ENCODE results near the gene TSHR.
"Not testable (repeated sequence)": the region's sequence is repeated elsewhere in the genome, so short reads cannot be mapped to it uniquely, and the experiment has no call there.

Gene TSHR

GRCh38 chr14:80992580-80992979 lies 37.2 kb downstream of the TSHR start:
- Mint-ChIP-seq H3K4me3 (no peak overlapping the region), H3K27ac (no peak overlapping the region), H3K36me3 (no peaks in the 10 kb centered on the region), H3K9me3 (no peaks in the 10 kb centered on the region), H3K4me1 (peaks cover 0 to 6% of the 10 kb centered on the region in 2 donors), H3K27me3 (peaks cover 17 to 29% of the 10 kb centered on the region in 2 donors)
- ATAC-seq (replicated peaks) (no peak), DNase-seq (no peak)

DNA sequence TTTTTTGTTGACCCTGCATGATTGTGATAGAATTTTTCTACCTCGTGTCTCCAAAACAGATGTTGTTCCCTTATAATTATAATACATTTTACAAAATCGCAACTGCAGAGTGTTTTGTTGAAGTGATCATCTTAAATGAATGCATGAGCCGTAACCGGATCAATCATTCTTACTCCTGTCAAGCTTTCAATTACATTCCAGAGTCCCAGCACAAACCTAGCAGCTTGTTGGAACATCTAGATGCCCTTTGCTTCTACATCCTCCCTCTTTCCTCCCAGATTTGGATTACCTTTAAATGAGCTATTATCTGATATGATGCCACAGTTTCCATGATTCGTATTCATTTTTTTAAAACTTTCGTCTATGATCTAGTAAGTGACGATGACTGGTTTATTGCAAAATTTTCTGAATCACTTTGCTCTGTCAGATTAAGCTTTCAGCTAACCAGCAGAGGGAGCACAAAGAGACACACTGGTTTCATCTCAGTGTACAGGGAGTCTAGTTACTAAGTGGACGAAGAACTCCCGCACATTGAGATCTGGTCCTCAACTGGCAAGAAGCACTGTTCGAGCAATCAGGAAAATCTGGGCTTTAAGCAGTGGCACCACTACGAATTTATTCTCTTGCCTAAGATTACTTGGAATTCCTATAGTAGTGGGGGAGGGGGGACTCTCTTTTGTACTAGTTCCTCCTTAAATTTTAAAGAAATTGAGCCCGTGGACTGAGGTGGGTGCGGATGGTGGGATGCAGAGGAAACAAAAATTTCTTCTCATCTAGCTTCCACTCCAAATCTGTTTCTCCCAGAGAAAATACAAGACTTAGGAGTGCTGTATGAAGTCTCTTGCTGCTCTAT lies 40.9 kb downstream of the TSHR start:
- DNase-seq (no peak), ATAC-seq (replicated peaks) (peak; percentile 82 to 91)
- peaks cover 19 to 36% of the 10 kb centered on the region in 2 donors for H3K27me3 Mint-ChIP-seq
- H3K4me3 Mint-ChIP-seq, result no peak overlapping the region
- H3K4me1 Mint-ChIP-seq, result peaks cover 0 to 6% of the 10 kb centered on the region in 2 donors
- H3K27ac Mint-ChIP-seq, result no peak overlapping the region
- H3K9me3 Mint-ChIP-seq, result no peaks in the 10 kb centered on the region
- H3K36me3 Mint-ChIP-seq, result no peaks in the 10 kb centered on the region

- H3K4me3 Mint-ChIP-seq, result no peak overlapping the region
- no peaks in the 10 kb centered on the region for H3K36me3 Mint-ChIP-seq
- peaks cover 10 to 27% of the 10 kb centered on the region in 2 donors for H3K27me3 Mint-ChIP-seq
- DNase-seq (no peak), ATAC-seq (replicated peaks) (no peak)
- peaks cover 0 to 3% of the 10 kb centered on the region in 2 donors for H3K4me1 Mint-ChIP-seq
- H3K9me3 Mint-ChIP-seq, result no peaks in the 10 kb centered on the region
- no peak overlapping the region for H3K27ac Mint-ChIP-seq
These were observed 46.0 kb downstream of the TSHR start for GRCh38 chr14:81001447-81001846.

GRCh38 chr14:81004575-81004974 lies 49.2 kb downstream of the TSHR start:
- Mint-ChIP-seq H3K9me3 (no peaks in the 10 kb centered on the region), H3K27me3 (peaks cover 10 to 18% of the 10 kb centered on the region in 2 donors)

DNA sequence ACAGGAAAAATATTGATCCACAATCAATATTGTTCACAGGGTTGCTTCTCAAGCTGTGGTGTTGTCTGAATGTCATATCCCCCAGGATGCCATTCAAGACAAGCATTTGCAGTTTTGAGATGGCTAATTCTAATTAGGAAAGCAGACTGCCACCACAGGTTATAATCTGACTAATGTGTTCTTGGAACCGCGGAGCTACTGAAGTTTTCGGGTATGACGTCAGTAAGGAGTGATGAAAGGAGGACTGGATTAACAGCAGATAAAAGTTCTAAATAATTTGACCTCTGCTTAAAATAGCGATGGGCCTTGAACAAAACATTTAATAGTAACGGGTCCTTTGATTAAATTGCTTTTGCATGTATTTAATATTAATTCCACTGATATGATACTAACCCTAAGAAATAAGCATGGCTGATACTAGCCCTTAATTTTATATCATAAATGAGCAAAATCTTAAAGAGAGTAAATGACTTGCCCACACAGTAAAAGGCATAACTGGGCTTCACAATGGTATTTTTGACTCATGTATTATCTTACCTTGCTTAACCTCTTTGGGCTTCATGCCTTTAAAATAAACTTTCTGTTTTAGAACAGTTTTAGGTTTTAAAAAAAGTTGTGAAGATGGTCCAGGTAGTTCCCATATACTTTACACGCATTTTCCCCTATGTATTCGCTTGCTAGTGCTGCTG lies 50.3 kb downstream of the TSHR start:
- no peaks in the 10 kb centered on the region for H3K9me3 Mint-ChIP-seq
- peaks cover 6 to 13% of the 10 kb centered on the region in 2 donors for H3K27me3 Mint-ChIP-seq
- no peak overlapping the region for H3K27ac Mint-ChIP-seq
- ATAC-seq (replicated peaks), result no peak
- no peak overlapping the region for H3K4me3 Mint-ChIP-seq
- H3K4me1 Mint-ChIP-seq, result no peaks in the 10 kb centered on the region
- no peak for DNase-seq
- H3K36me3 Mint-ChIP-seq, result no peaks in the 10 kb centered on the region

More at GRCh38 chr14:81004575-81004974, 49.2 kb downstream of the TSHR start:
- Mint-ChIP-seq H3K36me3 (no peaks in the 10 kb centered on the region), H3K4me1 (no peaks in the 10 kb centered on the region), H3K4me3 (no peak overlapping the region), H3K27ac (no peak overlapping the region)
- no peak for ATAC-seq (replicated peaks)
- DNase-seq, result no peak

DNA sequence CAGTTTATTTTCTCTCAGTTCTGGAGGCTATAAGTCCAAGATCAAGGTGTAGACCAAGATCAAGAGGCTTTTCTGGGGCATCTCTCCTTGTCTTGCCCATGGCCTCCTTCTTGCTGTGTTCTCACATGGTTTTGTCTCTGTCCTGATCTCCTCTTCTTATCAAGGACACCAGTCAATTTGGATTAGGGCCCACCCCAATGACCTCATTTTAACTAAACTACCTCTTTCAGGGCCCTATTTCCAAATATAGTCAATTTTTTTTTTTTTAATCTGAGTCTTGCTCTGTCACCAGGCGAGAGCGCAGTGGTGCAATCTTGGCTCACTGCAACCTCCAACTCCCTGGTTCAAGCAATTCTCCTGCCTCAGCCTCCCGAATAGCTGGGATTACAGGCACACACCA lies 50.8 kb downstream of the TSHR start:
- no peaks in the 10 kb centered on the region for H3K36me3 Mint-ChIP-seq
- ATAC-seq (replicated peaks), result no peak
- peaks cover 4 to 8% of the 10 kb centered on the region in 2 donors for H3K27me3 Mint-ChIP-seq
- DNase-seq, result no peak
- no peaks in the 10 kb centered on the region for H3K9me3 Mint-ChIP-seq
- H3K4me1 Mint-ChIP-seq, result no peaks in the 10 kb centered on the region
- no peak overlapping the region for H3K4me3 Mint-ChIP-seq
- H3K27ac Mint-ChIP-seq, result no peak overlapping the region

GRCh38 chr14:81007131-81007530 lies 51.7 kb downstream of the TSHR start:
- Mint-ChIP-seq H3K9me3 (no peaks in the 10 kb centered on the region), H3K4me1 (no peaks in the 10 kb centered on the region), H3K36me3 (no peaks in the 10 kb centered on the region), H3K27me3 (no peaks in the 10 kb centered on the region), H3K4me3 (no peak overlapping the region), H3K27ac (no peak overlapping the region)
- no peak for DNase-seq
- ATAC-seq (replicated peaks), result no peak

DNA sequence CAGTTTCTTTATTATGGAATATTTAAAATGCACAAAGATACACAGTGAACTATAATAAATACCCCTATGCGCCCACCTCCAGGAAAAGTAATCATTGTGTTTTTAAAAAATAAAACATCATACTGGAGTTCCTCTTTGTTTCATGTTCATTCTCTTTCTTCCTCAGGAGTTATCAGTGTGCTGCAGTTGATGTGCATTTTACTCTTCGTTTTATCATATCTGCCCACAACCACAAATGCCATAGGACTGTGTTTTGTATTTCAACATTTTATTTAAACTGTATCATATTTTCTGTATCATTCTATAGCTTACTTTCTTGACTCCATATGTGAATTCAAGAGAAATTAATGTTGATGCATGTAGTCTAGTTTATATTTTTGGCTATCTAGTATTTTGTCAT lies 53.9 kb downstream of the TSHR start:
- H3K36me3 Mint-ChIP-seq, result no peaks in the 10 kb centered on the region
- H3K27ac Mint-ChIP-seq, result no peak overlapping the region
- peaks cover 0 to 3% of the 10 kb centered on the region in 2 donors for H3K9me3 Mint-ChIP-seq

GRCh38 chr14:81018251-81018650 lies 62.8 kb downstream of the TSHR start:
- Mint-ChIP-seq H3K4me1 (no peaks in the 10 kb centered on the region), H3K27ac (no peak overlapping the region), H3K4me3 (no peak overlapping the region), H3K36me3 (no peaks in the 10 kb centered on the region), H3K27me3 (peaks cover 10 to 11% of the 10 kb centered on the region in 2 donors), H3K9me3 (peaks cover 0 to 3% of the 10 kb centered on the region in 2 donors)
- no peak for ATAC-seq (replicated peaks)
- no peak for DNase-seq

More for the DNA sequence above, 53.9 kb downstream of the TSHR start:
- DNase-seq (no peak), ATAC-seq (replicated peaks) (no peak)
- Mint-ChIP-seq H3K4me1 (no peaks in the 10 kb centered on the region), H3K27me3 (peaks cover 0 to 2% of the 10 kb centered on the region in 2 donors), H3K4me3 (no peak overlapping the region)

DNA sequence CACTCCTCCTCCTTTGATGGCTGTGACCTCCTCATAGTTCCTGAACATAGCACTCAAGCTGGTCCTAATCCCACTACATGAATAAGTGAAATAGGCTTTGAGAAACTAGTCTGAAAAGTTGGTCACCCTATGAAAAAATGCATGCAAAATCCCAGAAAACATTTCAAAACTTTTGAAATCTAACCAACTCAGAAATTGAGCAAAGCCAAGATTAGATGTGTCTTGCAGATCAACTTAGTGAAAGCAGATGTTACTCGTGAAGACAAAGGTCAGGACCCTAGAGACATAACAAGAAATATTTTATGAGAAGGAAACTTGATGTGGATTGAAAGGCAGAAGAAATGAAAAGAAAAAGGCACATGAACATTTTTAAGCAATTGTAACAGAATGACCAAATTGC lies 63.3 kb downstream of the TSHR start:
- H3K36me3 Mint-ChIP-seq, result no peaks in the 10 kb centered on the region
- no peak for ATAC-seq (replicated peaks)
- H3K9me3 Mint-ChIP-seq, result peaks cover 0 to under 1% of the 10 kb centered on the region in 2 donors
- H3K4me3 Mint-ChIP-seq, result no peak overlapping the region
- no peaks in the 10 kb centered on the region for H3K4me1 Mint-ChIP-seq
- no peak for DNase-seq
- no peak overlapping the region for H3K27ac Mint-ChIP-seq
- H3K27me3 Mint-ChIP-seq, result peaks cover 10 to 11% of the 10 kb centered on the region in 2 donors

- not testable (repeated sequence) for H3K27ac Mint-ChIP-seq, DNase-seq, H3K4me3 Mint-ChIP-seq
These were observed 63.7 kb downstream of the TSHR start for GRCh38 chr14:81019113-81019512.

GRCh38 chr14:81023095-81023710 lies 67.8 kb downstream of the TSHR start:
- H3K4me1 Mint-ChIP-seq, result no peaks in the 10 kb centered on the region
- no peaks in the 10 kb centered on the region for H3K9me3 Mint-ChIP-seq
- H3K4me3 Mint-ChIP-seq, result no peak overlapping the region
- DNase-seq (no peak), ATAC-seq (replicated peaks) (no peak)
- H3K27me3 Mint-ChIP-seq, result peaks cover 0 to 14% of the 10 kb centered on the region in 2 donors
- no peak overlapping the region for H3K27ac Mint-ChIP-seq
- no peaks in the 10 kb centered on the region for H3K36me3 Mint-ChIP-seq

More at GRCh38 chr14:81019113-81019512, 63.7 kb downstream of the TSHR start:
- not testable (repeated sequence) for H3K9me3 Mint-ChIP-seq; H3K4me1 Mint-ChIP-seq; ATAC-seq (replicated peaks); H3K36me3 Mint-ChIP-seq
- peaks cover 10 to 11% of the 10 kb centered on the region in 2 donors for H3K27me3 Mint-ChIP-seq

DNA sequence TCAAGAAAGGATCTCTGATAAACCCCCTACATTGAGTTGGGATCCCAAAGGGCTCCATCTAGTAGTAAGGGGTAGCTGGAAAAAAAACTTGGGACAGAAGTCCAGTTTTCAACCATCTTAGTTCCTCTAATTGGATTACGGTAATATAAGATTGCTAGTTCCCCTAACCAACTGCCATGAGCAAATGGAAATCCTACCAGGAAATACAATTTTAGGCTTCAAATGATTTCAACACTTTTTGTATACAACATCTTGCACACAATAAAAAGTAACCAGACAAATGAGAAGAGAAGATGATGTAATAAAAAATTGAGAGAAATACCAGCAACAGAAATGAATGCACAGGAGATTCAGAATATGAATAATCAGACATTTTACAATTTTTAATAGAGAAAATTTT lies 73.0 kb downstream of the TSHR start:
- Mint-ChIP-seq H3K27me3 (peaks cover 6 to 19% of the 10 kb centered on the region in 2 donors), H3K9me3 (no peaks in the 10 kb centered on the region), H3K4me3 (no peak overlapping the region), H3K27ac (no peak overlapping the region), H3K4me1 (no peaks in the 10 kb centered on the region), H3K36me3 (no peaks in the 10 kb centered on the region)
- ATAC-seq (replicated peaks) (no peak), DNase-seq (no peak)

DNA sequence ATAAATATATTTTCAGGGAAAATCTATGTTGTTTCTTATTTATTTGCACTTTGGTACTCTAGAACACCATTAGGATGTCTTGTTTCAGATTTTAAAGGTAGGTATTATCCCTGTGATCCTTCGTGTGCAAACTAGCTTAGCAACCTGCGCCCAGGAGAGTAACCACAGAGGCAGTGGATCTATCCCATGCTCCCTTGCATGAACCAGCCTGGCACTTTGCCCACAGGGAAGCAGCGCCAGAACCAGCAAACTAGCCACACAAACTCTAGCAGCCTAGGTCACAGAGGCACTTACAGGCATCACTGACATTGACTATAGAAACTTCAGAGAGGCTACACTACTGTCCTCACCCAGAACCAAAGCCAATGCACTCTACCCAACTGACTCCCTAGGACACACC lies 76.1 kb downstream of the TSHR start:
- DNase-seq (no peak), ATAC-seq (replicated peaks) (no peak)
- Mint-ChIP-seq H3K27ac (no peak overlapping the region), H3K4me1 (no peaks in the 10 kb centered on the region), H3K4me3 (no peak overlapping the region), H3K27me3 (peaks cover 6 to 16% of the 10 kb centered on the region in 2 donors), H3K9me3 (peaks cover 5% of the 10 kb centered on the region in 2 donors), H3K36me3 (no peaks in the 10 kb centered on the region)

Measured in stimulated activated naive B cell treated with anti-CD40 and anti-IgM and Interleukin-4, amounts not matched to agents 10 μg/mL and 1 μg/mL and 100 μg/mL, for 72 hours (primary cell).